Peyer's patch (tissue), 4 donors: ENCODE data around the gene FAM200A.

Source experiments
- POLR2A ChIP-seq, 2 donors: fragments of 450-650 bp; IDR thresholded peaks; one replicate each; pipeline ENCODE4 v1.5.1; 2017; ENCODE audit warnings: antibody characterized with exemption in 2 of 2, mild to moderate bottlenecking in 2 of 2, moderate library complexity in 2 of 2
- TF ChIP-seq, protein P1 (sequence below), 6 experiments: fragments of 450-650 bp in 4 of 6; fragments of 200-600 bp in 2 of 6; sonication (generic) in 1 of 6; IDR thresholded peaks; one replicate each; pipeline ENCODE4 v1.5.1; 2017 to 2019; ENCODE audit warnings: antibody characterized with exemption in 6 of 6, mild to moderate bottlenecking in 3 of 6, moderate library complexity in 1 of 6

DNA sequence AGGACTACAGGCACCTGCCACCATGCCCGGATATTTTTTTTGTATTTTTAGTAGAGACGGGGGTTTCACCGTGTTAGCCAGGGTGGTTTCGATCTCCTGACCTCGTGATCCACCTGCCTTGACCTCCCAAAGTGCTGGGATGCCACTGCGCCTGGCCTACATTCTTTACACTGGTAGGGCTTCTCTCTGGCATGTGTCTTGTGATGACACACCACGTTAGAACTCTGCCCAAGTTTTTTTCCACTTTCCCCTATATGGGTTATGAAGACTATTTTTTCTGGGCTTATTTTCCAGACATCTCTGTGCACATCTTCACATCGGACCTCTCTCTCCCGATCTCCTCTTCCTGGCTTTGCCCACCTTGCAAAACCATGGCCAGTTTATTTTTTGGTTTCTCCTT is 10.7 kb downstream of the FAM200A start:
- no peak for TF ChIP-seq POLR2A (IDR thresholded peaks at IDR 0.05)
- TF ChIP-seq, protein P1, sequence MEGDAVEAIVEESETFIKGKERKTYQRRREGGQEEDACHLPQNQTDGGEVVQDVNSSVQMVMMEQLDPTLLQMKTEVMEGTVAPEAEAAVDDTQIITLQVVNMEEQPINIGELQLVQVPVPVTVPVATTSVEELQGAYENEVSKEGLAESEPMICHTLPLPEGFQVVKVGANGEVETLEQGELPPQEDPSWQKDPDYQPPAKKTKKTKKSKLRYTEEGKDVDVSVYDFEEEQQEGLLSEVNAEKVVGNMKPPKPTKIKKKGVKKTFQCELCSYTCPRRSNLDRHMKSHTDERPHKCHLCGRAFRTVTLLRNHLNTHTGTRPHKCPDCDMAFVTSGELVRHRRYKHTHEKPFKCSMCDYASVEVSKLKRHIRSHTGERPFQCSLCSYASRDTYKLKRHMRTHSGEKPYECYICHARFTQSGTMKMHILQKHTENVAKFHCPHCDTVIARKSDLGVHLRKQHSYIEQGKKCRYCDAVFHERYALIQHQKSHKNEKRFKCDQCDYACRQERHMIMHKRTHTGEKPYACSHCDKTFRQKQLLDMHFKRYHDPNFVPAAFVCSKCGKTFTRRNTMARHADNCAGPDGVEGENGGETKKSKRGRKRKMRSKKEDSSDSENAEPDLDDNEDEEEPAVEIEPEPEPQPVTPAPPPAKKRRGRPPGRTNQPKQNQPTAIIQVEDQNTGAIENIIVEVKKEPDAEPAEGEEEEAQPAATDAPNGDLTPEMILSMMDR (IDR thresholded peaks at IDR 0.05) = no peak
